Left hindlimb (tissue), 1 donor: ENCODE data around the gene PCBP3.
A peak's percentile ranks its signal among the peaks of the same experiment; 100 is the strongest.

Source experiments
- DNase-seq: peaks from one replicate; pipeline ENCODE4 v3.0.0-alpha.2; 2018

The PCBP3 gene

DNA sequence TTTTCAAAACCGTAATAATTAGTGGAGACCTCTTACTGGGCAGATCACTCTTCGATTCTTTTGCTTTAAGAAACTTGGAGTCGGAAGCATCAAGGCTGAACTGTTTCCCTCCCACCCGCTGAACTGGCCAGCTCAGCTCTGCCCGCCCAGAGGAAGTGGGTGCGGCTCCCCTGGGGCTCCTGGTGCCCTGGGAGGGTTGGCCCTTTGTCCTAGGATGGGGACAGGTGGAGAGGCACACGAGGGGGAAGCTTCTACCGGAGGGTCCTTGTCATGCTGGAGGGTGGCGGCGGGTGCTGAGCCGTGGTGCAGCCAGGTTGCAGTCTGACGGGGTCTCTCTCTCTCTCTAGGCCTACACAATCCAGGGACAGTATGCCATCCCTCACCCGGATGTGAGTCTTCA, 273.7 kb downstream of the PCBP3 start:
- no peak for DNase-seq

DNA sequence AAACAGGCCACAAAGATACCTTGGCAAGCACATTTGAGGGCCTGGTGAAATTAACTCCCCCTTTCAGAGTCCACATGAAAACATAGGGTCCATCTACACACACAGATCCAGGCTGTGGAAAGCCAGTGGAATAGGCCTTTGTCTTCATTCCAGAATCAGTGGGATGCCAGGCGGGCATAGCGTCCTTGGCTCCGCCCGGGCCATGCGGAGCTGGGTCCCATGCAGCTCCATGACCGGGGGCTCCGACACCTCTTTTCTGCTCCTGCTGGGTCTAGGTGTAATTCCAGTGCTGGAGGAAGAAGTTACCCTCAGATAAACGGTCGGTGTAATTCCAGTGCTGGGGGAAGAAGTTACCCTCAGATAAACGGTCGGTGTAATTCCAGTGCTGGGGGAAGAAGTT, 274.5 kb downstream of the PCBP3 start:
- no peak for DNase-seq

DNA sequence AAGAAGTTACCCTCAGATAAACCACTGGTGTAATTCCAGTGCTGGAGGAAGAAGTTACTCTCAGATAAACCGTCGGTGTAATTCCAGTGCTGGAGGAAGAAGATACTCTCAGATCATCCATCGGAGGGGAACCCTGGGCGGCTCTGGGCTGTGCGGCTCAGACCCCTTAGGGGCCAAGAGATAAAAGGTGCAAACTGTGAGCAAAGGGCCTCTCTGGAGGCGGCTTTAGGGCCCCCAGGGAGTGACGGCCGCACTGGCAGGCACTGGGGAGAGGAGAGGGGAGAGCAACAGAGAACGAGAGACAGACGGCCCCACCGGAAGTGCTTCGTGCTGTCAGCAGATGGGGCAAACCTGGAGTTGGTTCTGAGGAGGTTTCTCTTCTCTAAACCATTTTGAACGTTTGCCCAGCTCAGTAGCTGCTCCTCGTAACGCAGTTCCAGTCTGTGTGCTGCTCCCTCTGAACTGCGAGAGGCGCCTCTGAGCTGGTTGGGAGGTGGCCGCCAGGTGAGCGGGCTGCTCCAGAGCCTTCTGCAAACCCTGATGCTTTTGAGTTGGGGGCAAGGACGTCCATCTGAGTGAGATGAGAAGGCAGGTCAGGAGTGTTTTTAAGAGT, 275.4 kb downstream of the PCBP3 start:
- no peak for DNase-seq

DNA sequence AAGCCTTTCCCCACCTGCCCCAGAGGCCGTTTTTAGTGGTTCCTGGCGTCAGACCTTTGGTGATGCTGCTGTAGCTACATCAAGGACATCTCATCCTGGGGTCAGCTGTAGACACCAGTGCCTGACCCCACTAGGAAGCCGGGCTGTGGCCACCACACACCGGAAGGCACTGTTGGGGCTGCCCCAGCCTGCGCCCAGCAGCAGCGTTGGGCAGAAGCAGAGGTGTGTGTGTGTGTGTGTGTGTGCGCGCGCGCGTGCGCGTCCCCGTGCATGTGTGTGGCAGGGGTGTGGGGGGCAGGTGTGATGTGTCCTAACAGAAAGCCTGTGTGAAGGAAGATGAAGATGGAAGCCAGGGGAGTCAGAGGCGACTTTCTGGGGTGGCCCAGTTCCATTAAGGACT, 276.1 kb downstream of the PCBP3 start:
- DNase-seq = no peak

DNA sequence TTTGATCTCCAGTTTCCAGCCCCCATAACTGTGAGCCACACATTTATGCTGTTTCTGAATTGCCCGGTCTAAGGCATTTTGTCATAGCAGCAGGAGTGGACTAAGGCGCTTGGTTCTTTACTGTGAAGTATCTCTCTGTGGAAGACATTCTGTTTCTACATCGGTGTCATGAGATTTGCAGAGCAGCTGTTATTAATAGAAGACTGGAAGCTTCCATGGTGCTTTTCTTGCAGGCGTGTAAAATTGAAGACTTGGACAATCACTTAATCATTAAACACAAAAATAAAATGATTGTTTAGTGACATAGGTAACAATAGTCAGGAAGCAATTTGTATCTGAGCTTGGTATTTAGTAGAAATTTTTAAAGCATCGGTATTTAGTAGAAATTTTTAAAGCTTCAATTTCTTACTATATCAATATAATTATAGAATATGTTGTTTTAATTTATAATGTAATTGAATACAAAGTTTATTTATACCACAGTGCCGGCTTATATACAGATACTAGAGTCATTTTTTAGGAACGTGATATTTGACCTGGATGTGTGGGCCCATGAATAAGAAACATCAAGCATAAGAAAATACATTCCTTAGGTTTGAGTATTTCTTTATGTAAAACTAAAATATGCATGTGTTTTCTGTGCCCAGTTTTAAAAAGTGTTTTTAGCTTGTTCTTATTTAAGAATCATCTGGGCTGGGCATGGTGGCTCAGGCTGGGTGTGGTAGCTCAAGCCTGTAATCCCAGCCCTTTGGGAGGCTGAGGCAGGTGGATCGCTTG, 277.5 kb downstream of the PCBP3 start:
- no peak for DNase-seq

DNA sequence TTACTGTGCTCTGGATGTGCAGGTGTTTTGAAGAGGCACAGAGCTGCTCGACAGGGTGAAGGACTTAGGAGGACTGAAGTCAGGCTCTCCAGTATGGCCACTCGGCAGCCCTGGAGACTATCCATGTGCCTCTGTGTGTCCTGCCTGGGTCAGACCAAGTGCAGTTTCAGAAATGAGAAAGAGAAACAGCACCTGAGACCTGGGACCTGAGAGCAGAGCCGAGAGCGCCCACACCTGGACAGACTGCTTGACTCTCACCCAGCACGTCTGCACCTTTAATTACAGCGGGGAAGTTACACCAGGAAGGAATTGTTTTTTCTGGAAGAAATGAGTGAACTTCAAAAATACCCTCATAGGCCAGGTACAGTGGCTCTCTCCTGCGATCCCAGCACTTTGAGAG, 278.4 kb downstream of the PCBP3 start:
- DNase-seq = no peak

DNA sequence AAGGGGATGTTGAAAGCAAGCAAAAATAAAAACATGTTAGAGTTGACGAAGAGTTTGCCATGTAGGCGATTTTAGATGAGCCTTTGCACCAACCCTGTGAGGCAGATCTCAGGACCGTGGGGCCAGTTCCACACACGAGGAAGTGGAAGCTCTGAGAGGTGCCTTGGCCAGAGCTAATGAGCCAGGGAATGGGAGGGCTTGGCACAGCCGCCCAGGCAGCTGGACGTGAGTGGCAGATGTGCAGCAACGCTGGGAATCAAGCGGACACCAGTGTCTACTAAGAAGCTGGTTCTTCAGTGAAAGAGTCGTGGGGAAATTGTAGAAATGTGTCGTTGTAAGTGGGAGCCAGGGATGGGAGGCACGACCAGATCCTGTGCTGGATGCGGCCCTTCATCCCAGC, 279.1 kb downstream of the PCBP3 start:
- no peak for DNase-seq

DNA sequence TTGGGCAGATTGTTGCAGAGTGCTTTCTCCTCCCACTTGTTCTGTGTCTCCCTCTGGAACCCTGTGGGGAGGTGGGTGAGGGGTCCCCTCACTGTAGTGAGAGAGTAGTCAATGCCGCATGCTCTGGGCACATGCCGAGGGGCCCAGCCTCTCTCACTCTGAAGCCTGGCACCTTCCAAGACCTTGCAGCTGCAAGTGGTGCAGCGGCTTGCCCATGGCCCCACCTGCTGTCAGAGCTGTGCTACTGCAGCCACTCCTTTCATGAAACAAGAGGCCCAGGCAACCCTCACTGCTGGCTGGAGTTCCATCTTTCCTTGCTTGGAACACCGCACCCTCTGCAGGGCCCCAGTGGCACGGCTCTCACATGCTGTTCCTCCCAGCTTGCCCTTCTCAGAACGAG, 279.6 kb downstream of the PCBP3 start:
- peak; percentile 81 for DNase-seq

DNA sequence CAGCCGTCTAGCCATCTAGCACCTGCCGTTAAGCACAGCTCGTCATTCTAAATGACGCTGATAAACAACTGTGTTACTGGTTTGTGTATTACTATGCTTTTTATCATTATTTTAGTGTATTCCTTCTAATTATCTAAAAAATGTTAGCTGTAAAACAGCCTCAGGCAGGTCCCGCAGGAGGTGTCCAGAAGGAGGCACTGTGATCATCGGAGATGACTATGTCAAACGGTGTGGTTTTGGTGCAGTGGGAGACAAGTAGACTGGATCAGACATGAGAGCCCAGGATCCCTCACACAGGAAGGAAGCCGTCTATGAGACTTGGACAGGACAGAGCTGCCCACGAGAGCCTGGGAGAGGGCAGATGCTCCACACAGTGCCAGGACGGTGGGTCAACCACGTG, 282.8 kb downstream of the PCBP3 start:
- no peak for DNase-seq

DNA sequence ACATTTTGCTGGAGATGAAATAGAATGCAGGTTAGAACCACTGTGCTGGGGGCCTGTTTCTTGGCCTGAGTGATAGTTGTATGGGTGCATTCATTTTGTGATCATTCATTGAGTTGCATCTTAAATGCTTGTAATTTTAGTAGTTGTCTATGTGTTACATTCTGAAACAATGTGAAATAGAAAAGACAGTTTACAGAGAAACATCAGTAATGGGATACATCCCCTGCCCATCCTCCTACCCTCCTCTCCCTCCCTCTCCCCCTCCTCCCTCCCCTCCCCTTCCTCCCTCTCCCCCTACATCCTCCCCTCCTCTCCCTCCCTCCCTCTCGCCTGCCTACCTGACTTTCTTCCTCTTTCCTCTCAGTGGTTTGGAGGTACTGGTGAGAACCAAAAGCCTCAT, 283.5 kb downstream of the PCBP3 start:
- no peak for DNase-seq

DNA sequence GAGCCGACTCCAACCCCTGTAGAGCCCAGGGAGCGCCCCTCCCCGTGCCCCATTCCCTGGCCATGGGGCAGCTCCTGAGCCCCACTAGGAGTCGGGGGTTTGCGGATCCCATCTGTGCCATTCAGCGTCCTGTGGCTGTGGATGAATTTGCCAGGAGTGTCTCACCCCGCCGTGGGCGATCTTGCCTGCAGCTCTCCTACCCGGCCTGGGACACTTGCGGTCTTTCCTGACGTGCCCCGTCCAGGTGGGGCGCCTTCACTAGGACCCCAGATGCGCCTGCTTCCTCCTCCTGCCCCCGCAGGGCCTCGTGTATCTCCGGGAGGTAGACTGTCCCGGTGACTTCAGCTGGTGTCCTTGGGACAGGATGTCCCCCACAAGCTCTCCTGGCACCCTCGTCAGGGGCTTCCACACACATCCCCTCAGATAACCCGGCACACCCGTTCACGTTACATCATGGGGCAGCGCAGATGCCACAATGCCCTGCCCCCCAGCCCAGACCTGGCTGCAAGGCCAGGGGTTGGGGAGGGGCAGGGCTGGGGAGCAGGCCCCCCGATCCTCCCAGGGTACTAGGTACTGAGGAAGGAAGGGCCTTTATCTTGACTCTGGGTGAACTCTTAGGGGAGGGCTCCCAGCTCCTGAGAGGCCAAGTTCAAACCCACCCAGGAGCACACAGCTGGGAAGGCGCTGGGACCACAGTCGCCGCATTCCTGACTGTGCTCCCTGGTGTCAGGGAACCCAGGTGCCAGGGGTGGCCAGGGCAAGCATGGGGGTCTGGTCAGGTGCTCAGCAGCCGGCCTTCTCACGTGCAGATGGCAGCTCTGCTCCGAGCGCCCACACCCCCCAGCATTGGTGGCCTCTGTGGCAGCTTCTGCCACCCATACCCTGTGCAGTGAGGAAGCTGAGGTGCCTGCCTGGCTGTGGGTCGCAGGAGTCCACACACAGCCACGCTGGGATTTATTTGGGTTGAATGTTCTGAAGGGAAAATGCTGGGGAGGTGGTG, 284.6 kb downstream of the PCBP3 start:
- no peak for DNase-seq

DNA sequence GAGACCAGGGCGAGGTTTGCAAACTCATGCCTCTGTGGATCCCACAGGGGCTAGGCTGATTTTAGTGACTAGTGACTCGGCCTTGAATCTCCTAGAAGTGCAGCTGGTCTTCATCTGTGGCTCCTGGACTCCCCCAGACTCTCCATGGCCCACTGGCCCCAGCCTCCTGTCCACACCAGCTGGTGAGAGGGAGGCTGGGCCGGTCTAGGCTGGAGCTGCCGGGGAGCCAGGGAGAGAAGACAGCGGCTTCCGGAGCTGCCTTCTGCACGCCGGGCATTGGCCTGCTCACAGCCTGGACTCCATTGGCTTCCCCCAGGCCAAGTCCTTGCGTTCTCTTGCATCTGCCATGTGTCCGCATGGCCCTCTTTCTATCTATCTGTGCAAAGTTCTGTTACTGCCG, 285.9 kb downstream of the PCBP3 start:
- no peak for DNase-seq

DNA sequence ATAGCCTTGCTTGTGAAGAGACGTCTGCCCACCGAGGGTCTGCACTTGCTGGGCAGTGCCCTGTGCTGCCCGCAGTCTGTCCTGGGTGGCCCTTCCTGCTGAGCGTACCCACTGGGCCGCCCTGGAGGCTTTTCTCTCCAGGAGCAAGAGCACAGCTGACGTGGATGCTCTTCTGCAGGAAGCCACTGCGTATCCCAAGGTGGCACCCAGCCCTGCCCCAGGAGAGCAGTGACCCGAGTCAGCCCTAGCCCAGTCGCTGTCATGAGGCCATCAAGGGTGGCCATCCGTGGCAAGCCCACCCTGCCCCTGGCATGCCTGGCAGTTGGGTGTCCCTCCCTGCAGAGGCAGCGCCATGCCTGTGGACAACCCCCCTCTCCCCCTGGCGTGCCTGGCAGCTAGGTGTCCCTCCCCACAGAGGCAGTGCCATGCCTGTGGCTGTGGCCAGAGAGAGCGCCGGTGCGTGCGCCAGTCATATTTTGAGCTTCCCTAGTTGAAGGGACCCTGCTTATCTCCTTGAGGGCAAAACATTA, 286.8 kb downstream of the PCBP3 start:
- DNase-seq = no peak

DNA sequence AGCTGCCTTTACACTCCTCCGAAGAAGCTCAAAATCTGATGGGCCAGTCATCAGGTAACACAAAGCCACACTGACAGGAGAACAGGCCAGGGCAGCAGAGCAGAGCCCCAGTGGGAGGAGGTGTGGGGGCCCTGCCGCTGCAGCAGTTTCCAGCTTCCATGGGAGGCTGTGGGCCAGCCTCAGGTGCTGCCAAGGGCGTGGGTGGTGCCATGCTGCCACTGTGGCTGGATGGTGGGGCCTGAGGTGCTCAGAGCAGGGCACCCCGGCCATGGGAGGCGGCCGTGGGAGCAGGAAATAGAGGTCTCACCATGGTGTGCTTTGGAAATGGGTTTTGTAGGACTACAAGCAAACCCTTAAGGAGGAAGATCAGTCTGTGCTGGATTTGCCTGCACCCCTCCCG, 287.3 kb downstream of the PCBP3 start:
- DNase-seq = no peak

DNA sequence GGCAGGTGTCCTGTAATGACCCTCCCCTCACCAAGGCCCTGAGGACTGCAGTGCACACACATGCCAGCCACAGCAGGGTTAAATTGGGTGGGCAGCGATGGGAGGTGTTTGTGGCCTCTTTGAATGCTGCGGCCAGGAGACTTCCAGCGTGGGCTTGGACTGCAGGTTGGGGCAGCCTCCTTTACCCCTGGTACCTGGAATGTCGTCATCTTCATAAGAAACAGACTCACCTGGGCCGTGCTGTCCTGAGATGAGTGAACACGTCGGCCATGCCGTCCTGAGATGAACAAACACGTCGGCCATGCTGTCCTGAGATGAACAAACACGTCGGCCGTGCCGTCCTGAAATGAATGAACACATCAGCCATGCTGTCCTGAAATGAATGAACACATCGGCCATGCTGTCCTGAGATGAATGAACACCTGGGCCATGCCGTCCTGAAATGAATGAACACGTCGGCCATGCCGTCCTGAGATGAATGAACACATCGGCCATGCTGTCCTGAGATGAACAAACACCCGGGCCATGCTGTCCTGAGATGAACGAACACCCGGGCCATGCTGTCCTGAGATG, 288.0 kb downstream of the PCBP3 start:
- DNase-seq = no peak

DNA sequence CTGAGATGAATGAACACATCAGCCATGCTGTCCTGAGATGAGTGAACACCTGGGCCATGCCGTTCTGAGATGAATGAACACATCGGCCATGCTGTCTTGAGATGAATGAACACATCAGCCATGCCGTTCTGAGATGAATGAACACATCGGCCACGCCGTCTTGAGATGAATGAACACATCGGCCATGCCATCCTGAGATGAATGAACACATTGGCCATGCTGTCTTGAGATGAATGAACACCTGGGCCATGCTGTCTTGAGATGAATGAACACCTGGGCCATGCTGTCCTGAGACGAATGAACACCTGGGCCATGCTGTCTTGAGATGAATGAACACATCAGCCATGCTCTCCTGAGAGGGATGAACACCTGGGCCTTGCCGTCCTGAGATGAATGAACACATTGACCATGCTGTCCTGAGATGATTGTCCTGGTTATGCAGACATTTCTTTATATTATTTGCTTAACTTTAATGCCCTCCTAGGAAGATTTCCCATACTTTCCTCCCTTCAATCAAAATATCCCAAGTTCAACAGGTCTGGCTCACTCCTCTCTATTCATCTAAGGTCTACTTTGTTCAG, 289.5 kb downstream of the PCBP3 start:
- DNase-seq = no peak

DNA sequence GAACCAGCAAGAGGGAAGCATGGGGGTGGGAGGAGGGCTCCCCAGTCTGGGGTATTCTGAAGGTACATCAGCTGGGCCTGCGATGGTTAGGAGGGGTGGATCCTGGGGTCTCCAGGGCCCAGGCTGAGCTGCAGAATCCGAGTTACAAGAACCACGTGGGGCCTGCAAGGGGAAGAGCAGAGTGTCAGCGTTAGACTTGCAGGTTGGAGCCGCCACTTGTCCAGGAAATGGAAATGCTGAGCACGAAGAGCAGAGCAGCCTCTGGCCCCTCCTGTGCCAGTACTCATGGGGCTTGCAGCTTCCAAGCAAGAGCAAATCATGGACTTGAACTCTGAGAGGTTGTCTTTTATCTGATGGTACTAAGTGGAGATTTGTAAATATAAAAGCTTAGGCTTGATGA, 290.6 kb downstream of the PCBP3 start:
- DNase-seq = no peak

DNA sequence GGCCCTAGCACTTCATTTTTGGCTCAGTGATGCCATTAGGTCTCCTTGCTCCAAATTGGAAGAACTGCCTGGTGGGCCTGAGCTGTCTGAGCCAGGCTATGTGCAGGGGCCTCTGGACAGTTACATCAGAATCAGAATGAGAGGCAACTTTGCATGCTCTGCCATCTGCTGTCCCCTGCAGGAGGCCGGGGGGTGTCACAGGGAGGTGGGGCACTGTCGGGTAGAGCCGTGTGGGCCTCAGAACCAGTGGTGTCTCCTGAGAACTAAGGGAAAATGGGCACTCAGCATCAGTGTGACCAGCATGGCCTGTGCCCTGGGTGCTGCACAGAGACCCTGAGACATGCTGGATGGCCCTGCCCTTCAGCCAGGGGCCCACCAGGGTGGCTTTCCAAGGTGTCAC, 291.0 kb downstream of the PCBP3 start:
- DNase-seq = no peak

DNA sequence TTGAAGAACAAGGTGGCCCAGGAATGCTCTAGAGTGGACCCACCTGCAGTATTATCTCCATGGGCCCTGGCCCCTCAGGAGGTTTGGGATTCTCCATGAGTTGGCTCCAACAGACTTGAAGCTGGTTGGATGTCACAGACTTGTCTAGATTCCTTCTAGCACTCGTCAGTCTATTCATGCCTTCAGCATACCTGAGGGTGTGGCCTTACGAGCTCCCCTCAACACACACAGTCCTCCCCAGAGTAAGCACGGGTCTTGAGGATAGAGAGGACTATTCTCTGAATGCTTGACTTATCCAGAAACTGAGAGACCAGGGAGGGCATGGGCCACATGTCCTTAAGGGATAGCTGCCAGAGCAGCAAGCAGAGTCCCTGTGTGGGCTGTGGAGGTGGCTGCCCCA, 292.1 kb downstream of the PCBP3 start:
- DNase-seq = no peak

DNA sequence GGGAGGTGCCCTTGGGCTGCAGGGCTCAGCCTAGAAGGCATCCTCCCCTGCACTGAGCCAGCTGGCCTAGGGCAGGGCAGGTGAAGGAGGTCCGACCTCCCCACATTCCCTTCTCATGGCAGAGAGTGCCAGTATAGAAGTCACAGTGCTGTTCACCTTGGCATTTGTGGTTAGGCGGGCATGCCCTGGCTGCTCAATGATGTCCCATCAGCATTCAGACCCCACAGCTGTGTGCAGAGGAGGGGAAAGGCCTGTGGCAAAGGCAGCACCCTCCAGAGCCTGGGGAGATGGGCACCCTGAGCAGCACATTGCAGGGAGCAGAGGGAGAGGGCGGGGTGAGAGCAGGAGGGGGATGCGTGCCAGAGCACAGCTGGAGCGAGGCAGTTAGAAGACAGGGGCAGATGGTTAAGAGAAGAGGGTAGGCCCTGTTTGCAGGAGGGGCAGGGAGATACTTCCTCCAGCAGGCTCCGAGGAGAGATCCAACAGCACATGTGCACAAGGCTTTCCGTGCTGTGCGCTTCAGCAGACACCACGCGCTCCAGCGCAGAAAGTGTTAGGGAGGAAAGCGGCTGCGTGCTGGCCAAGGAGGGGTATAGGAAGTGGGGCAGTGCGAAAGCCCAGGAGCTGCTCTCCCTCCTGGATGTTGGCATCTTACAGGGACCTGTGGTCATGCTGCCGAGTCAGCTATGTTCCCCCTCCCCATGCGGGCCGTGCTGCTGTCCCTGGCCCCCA, 294.4 kb downstream of the PCBP3 start:
- no peak for DNase-seq

DNA sequence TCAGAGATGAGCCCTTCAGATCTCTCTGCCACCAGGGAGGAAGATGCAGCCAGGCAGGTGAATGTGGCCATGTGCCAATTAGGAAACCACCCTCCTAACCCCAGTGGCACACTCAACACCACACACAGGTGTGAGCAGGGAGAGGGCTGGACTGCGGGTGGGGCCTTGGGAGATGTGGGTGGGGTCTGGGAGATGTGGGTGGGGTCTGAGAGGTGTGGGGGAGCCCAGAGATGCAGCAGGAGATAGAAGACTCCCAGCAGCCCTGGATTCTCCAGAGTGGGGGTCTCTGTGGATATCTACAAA, 294.9 kb downstream of the PCBP3 start:
- no peak for DNase-seq
